DMS153 treated with DMSO at 0.1 percent for 48 hours (cell line): ENCODE data around the gene PACSIN3.
"Not testable (repeated sequence)": the region's sequence is repeated elsewhere in the genome, so short reads cannot be mapped to it uniquely, and the experiment has no call there.

Source experiments
- DNase-seq: peaks from one replicate; lab custom pipeline; 2025; ENCODE audit not compliant: unreplicated experiment; lab: John Stamatoyannopoulos, UW

The PACSIN3 gene

GRCh38 chr11:47198161-47198560, 11.9 kb upstream of the PACSIN3 start:
- not testable (repeated sequence) for DNase-seq

GRCh38 chr11:47192111-47192510, 5.9 kb upstream of the PACSIN3 start:
- no peak for DNase-seq

- not testable (repeated sequence) for DNase-seq
These were observed 4.9 kb upstream of the PACSIN3 start for GRCh38 chr11:47191137-47191536.

- DNase-seq, result no peak
These were observed 3.0 kb upstream of the PACSIN3 start for GRCh38 chr11:47189100-47189834.

GRCh38 chr11:47188259-47188658, 2.0 kb upstream of the PACSIN3 start:
- DNase-seq, result no peak

GRCh38 chr11:47187723-47188122, 1.5 kb upstream of the PACSIN3 start:
- no peak for DNase-seq

- no peak for DNase-seq
These were observed 764 bp upstream of the PACSIN3 start for GRCh38 chr11:47186700-47187695.

- no peak for DNase-seq
These were observed 744 bp downstream of the PACSIN3 start for GRCh38 chr11:47185305-47186075.

GRCh38 chr11:47184711-47185304, 1.4 kb downstream of the PACSIN3 start:
- no peak for DNase-seq

- no peak for DNase-seq
These were observed 2.3 kb downstream of the PACSIN3 start for GRCh38 chr11:47183969-47184368.

- DNase-seq, result no peak
These were observed 3.0 kb downstream of the PACSIN3 start for GRCh38 chr11:47183031-47183856.

GRCh38 chr11:47182380-47182779, 3.9 kb downstream of the PACSIN3 start:
- no peak for DNase-seq

GRCh38 chr11:47181271-47181670, 5.0 kb downstream of the PACSIN3 start:
- no peak for DNase-seq

GRCh38 chr11:47180006-47180787, 6.0 kb downstream of the PACSIN3 start:
- no peak for DNase-seq

GRCh38 chr11:47179655-47179991, 6.6 kb downstream of the PACSIN3 start:
- DNase-seq, result peak; percentile 41

- DNase-seq, result no peak
These were observed 7.2 kb downstream of the PACSIN3 start for GRCh38 chr11:47178737-47179654.

- DNase-seq, result no peak
These were observed 7.9 kb downstream of the PACSIN3 start for GRCh38 chr11:47178316-47178715.

- DNase-seq, result no peak
These were observed 8.4 kb downstream of the PACSIN3 start for GRCh38 chr11:47177846-47178245.
